ENCODE measurements around the gene IFIT1.
"Not testable (repeated sequence)": the region's sequence is repeated elsewhere in the genome, so short reads cannot be mapped to it uniquely, and the experiment has no call there.

IFIT1 gene, protein sequence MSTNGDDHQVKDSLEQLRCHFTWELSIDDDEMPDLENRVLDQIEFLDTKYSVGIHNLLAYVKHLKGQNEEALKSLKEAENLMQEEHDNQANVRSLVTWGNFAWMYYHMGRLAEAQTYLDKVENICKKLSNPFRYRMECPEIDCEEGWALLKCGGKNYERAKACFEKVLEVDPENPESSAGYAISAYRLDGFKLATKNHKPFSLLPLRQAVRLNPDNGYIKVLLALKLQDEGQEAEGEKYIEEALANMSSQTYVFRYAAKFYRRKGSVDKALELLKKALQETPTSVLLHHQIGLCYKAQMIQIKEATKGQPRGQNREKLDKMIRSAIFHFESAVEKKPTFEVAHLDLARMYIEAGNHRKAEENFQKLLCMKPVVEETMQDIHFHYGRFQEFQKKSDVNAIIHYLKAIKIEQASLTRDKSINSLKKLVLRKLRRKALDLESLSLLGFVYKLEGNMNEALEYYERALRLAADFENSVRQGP

DNA sequence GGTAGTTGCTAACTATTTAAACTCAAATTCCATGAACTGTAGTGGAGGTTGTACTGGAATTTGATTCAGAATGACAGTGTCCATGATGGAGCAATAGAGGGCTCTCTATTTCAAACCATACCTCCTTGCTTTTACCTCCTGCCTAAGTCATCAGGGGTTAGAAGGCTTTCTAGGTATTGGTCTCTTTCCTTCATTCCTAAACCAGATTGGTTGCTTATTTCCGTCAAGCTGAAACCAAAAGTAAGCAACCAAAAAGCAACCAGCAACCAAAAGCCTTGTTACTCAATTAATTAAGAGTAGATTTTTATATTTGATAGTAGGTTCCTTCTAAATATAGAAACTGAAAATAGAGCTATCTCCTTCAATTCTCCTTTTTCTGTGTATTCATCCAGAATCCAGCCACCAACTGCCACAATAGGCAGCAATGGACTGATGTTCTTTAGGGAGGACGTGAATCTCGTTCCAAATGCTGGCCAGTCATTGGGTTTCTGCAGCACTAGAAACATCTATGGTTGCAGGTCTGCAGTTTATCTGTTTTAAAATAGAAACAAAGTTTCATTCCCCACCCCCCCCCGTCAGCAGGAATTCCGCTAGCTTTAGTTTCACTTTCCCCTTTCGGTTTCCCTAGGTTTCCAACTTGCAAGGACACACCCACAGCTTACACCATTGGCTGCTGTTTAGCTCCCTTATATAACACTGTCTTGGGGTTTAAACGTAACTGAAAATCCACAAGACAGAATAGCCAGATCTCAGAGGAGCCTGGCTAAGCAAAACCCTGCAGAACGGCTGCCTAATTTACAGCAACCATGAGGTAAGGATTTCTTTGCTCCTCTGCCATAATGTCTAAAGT lies at the start of gene IFIT1:
IFIT1 (plus strand) TSS at position 717 of the 850 bp plus-strand sequence; CDS start at position 807, 90 bp downstream.
- no peak for DNase-seq

DNA sequence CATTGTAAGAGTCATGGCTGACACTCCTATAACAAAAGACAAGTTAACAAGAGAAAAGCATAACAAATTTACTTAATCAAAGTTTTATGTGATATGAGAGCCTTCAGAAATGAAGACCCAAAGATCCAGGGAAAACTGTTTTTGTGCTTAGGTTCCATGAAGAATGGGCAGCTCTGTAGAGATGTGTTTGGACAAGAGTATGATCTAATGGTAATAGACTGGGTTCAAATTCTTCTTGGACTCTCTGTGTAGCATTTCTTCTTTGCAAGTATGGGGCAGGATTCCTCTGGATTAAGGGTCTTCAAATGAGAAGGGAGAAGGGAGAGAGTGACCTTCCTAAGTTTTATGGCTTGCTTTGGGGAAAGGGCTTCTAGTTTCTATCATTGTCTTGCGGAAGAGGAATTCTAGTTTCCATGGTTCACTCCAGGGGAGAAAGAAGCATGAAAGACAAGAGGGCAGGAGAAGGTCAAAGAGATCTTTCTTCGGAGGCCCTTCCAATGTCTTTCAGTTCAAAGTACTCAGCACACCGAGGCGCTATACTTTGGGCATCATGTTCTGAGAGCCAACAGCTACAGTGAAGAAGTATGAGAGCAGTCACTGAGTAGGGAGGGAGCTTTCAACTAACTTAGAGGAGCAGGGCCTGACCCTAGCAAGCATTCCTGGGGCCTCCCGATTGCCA lies 49.2 kb upstream of the IFIT1 start:
- DNase-seq = no peak

DNA sequence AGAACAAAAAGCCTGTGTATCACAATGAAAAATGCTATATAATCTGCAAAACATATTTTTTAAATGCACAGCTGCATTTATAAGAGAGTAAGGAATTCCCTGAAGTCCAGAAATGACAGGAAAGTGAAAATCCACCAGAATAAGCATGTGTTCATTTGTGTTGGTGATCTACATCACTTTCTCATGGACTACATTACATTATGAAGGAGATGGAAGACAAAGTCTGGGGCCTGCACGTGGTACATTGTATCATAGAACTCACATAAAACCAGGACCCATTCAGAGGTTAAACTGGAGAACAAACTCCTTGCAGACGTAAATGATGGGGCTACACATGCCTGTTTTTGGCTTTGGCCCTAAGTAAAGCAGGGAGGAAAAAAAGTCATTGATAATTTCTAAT lies 48.3 kb upstream of the IFIT1 start:
- no peak for DNase-seq

DNA sequence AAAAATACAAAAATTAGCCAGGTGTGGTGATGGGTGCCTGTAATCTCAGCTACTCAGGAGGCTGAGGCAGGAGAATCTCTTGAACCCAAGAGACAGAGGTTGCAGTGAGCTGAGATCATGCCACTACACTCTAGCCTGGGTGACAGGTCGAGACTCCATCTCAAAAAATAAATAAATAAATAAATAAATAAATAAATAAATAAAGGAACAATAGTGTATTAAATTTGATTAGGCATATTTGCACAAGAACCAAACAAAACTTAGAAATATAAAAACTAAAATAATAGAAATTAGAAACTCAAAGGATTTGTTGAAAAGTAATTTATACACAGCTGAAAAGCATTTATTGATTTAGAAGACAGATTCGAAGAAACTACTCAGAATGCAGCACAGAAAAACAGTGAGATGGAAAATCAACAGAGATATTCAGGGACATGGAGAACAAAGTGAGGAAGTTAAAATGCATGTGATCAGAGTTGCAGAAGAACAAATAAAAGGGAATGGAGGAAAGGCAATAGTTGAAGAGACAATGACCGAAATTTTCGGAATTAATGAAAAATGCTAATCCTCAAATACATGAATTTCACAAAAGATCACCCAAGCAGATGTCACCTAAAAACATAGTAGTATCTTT lies 46.9 kb upstream of the IFIT1 start:
- DNase-seq = no peak

DNA sequence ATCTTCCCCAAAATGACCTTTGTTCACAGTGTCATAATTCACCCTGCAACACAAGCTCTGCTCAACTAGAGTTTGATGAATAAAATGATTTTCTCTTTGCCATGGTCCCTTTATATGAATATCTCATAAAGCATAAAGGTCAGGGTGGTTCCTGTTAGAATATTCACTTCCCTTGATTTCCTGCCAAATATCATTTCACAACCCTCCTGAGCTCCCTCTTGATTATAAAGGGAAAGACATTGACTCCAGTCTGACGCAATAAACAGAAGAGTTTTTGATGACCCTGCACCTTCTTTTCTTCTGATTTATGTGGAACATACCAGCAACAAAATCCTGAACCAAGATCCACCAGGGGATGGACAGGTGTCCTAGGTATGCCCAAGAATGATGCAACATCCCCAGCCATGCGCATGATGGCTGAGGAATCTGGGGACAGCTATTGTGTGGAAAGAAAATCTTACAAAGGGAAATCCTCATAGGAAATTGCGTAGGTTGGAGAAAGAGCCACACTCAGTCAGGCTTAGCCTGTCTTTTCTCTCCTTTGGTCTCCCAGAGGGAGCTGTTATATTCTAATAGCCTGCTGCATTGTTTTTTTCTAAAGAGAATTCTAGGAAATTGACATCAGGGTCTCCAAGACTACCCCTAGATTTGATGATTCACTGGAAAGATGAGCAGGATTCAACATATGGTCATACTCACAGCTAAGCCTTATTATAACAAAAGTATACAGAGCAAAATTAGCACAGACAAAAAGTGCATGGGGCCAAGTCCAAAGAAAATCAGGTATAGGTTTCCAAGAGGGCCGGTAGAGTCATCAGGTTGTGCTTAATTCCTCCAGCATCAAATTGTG lies 45.8 kb upstream of the IFIT1 start:
- DNase-seq = no peak

- DNase-seq = no peak
Observed at GRCh38 chr10:89347701-89348457, 44.5 kb upstream of the IFIT1 start.

DNA sequence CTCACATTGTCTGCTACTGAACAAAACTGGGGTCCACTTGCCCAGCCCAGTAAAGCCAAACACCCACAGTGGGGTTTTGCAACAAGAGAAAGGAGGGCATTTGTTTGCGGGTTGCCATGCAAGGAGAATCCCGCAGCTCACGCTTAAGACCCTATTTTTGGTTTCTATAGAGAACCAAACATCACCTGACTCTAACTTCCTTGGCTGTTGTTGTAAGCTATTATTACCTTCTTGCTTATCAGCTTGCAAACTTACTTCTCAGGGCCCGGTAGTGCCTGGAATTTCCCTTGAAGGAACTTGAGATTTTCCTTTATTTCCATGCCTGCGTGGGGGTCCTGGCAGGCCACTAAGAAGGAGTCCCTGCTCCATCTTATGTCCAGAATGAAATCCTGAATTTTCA lies 43.9 kb upstream of the IFIT1 start:
- no peak for DNase-seq

DNA sequence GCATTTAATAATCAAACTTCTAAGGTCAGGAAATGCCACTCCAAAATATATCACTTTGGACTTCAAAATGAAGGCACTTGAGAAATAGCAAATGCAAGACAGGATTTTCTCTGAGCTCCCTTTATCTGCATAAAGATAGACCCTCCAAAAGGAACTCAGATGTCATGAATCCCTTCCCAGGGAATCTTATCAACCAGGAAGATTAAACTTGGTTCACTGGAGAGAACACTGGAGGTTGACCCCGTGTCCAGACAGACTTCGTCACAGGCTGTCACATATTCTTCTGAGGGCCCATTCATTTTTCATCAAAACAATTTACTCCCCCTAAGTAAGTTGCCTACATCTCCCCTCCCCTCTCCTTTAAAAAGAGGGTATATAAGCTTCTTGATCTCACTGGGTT lies 43.4 kb upstream of the IFIT1 start:
- no peak for DNase-seq

DNA sequence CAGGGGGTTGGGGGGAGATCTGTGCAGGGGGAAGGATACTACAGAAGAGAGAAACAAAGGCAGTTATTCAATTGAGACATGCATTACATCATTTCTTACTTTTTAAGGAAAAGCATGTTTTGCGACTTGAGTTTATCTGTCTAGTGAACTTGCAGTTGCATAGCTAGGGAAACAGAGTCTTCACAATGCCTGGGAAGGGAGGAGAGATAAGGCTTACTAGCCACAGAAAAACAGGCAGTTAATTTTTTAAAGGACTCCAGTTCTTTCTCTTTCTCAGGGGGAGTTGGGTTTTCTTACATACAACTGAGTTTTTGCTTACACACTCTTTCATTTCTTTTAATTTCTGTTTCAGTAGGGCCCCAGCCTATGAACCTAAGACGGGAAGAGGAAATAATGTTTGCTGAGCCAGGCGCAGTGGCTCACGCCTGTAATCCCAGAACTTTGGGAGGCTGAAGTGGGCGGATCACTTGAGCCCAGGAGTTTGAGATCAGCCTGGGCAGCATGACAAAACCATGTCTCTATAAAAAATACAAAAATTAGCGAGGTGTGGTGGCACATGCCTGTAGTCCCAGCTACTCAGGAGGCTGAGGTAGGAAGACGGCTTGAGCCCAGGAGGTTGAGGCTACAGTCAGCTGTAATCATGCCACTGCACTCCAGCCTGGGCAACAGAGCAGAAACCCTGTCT lies 41.6 kb upstream of the IFIT1 start:
- not testable (repeated sequence) for DNase-seq

DNA sequence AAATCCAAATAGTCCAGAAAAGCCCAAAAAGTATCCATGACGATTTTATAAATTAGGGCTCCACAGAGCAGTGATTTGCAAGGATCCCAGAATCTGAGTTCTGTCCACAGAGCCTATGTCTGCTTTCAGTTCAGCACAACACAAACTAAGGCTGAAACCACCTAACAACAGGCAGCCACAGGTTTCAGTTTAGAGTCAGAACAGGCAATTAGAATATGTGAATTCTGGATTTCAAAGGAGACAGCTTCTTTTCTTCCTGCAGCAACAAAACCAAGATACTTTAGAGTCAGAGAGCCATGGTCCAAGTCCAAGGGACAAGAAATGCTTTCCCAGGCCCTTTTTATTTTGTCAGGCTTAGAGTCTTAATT lies 41.0 kb upstream of the IFIT1 start:
- DNase-seq = no peak

- DNase-seq = no peak
Observed at GRCh38 chr10:89351780-89352597, 40.4 kb upstream of the IFIT1 start.

DNA sequence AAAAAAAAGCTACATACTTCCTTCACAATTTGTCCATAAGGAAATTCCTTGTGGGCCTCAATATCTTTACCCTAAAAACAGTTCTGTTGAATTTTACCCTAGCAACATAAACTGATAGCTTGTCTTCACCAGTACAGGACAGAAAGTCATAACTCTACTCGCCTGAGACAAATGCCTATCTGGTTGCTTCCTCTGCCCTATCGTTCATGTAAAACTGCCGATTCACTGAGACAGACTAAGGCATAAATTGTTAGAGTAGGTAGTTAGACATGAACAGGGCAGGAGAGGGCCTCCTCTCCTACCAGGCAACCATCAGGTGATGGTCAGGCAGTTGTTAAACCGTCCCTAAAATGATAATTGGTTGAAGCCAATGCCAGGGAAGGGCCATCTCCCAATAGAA lies 39.6 kb upstream of the IFIT1 start:
- DNase-seq = no peak

GRCh38 chr10:89355394-89355931 lies 37.0 kb upstream of the IFIT1 start:
- no peak for DNase-seq

DNA sequence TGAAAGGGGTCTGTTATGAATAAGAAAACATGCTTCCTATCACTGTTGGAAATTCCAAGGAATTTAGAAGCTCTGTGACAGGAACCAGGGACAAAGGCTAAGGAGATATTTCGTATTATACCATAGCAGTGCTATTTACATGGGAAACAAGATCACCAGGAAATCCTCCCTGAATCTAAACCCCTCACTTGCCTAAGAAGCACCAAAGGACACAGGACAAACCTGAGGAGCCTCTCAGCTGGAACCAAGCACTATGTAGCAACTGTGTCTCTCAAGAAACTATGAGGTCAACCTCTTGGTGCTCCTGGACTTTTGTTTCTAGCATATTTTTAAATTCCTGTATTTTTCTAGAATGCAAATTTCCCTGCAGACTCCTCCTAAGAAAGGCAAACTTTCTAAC lies 35.3 kb upstream of the IFIT1 start:
- no peak for DNase-seq

DNA sequence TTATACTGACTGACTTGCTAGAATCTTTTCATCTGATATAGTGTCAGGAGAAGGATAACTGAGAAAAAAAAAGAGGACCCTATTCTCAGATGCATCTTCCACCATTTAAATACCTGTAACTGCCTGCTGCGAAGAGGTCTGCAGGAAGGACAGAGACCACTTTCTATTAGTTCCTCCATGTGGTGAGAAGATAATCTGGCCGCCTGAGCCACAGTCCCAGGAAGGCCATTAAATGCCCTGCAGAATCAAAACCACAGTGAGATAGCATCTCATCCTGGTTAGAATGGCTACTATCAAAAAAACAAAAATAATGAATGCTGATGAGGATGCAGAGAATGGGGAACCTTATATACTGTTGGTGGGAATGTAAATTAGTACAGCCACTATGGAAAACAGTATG lies 34.4 kb upstream of the IFIT1 start:
- no peak for DNase-seq

- no peak for DNase-seq
Observed at GRCh38 chr10:89360157-89360556, 32.3 kb upstream of the IFIT1 start.

DNA sequence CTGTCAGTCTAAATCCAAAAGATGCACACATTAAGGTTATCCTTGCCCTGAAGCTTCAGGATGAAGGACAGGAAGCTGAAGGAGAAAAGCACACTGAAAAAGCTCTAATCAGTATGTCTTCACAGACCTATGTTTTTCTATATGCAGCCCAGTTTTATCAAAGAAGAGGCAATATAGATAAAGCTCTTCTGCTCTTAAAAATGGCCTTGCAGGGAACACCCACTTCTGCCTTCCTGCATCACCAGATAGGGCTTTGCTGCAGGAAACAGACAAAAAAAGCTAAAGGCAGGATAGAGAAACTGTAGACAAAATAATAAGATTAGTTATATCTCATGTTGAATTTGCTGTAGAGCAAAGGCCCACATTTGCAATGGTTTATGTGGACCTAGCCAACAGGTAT lies 29.5 kb upstream of the IFIT1 start:
- no peak for DNase-seq

DNA sequence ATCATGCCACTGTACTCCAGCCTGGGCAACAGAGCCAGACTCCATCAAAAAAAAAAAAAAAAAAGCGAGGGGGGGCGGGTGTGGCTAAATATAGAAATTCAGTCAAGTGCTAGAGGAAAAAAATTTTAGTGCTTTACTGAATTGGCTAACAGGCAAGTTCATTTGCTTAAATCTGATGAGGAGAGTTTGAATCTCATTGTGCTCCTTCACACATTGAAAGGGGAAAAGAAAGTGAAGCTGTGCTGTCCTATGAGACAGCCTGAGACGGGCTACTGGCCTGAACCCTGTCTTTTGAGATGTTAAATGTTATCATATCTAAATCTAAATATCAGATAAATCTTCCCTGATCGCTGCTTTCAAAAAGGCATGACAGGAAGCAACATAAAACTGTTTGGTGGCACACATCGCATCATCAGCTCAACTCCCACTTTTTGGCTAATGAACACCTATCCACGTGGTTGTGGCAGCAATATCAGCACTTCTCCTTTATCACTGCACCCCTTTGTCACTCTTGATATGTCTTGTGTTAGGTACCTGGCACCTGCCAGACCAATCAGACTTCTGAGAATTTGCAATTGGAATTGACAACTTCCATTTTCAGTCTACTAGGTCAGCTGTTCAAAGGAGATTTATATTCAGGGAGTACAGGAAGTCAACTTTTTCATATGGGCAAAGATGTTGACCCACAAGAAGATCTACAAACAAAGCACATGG lies 28.5 kb upstream of the IFIT1 start:
- DNase-seq = no peak

DNA sequence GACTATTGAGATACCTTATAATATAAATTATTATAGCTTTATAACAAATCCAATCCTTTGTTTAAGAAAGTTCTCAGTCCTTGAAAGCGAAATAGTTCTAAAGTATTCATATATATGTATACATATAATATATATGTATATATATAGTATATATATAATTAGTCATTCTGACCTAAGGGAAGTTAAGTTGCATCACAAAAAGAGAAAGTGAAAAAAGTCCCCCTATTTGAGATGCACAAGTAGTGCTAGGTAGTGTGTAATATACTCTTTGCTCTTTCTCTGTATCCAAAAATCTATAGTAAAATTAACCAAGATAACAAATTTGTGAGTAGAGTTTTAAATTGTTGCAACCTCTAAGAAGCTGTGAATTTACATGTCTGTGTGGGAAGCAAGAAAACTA lies 27.9 kb upstream of the IFIT1 start:
- no peak for DNase-seq
